ENCODE results near the gene TNFSF12. TPM values are rescaled to one million over a fixed set of nuclear protein-coding genes. Genes with fewer than 3 reads are reported as not detected.
A peak's percentile ranks its signal among the peaks of the same experiment; 100 is the strongest.

TNFSF12 gene
- polyA plus RNA-seq, 3 donors: 37.7 to 98.3 (median 50.2) TPM

DNA sequence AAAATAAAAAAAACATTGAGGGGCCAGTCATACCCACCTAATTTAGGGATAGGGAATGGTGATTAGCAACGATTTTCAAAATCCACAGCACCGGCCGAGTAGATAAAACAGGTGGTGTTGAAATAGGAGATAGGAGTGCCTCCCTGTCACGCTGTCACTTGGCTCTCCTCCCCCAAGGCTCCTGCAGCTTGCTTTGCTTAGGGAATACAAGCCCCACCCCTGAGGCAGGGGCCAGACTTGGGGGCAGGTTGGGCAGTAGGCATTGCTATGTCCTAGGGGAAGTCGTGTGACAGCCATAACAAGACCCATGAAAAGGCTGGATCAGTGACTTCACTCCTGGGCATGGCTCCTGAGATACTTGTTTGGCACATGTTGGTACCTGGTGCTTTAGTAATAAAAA lies 38.9 kb upstream of the TNFSF12 start:
- peaks cover 33% of the 10 kb centered on the region for H4K20me1 ChIP-seq (ENCODE audit: insufficient read depth, low read length)
- H3K27me3 Mint-ChIP-seq (ENCODE audit: low read depth in 3 of 3): peaks cover 0 to 2% (median 0%) of the 10 kb centered on the region in 3 donors
- peaks cover 7% of the 10 kb centered on the region for H3K4me1 Mint-ChIP-seq
- H2AFZ ChIP-seq (ENCODE audit: insufficient read depth, low read depth, low read length, poor library complexity, severe bottlenecking): no peak overlapping the region
- H3K9me3 Mint-ChIP-seq: no peaks in the 10 kb centered on the region
- H3K36me3 ChIP-seq (replicated peaks in 1 of 2; ENCODE audit: control insufficient read depth in 1 of 2, insufficient read depth in 2 of 2, low read length in 2 of 2): peaks cover 81 to 95% of the 10 kb centered on the region in 2 donors
- H3K9me3 ChIP-seq (replicated peaks in 1 of 2; ENCODE audit: control insufficient read depth in 1 of 2, insufficient read depth in 1 of 2, low read length in 2 of 2): no peaks in the 10 kb centered on the region
- no peaks in the 10 kb centered on the region for H3K79me2 ChIP-seq (ENCODE audit: insufficient read depth, low read length)
- H3K9ac ChIP-seq (ENCODE audit: insufficient read depth, low read length, poor library complexity, severe bottlenecking): no peak overlapping the region
- no peak overlapping the region for H3K27ac Mint-ChIP-seq
- no peak for DNase-seq
- no peak overlapping the region for H3K4me3 ChIP-seq (replicated peaks in 1 of 3; ENCODE audit: low read depth in 2 of 3, low read length in 3 of 3)
- H3K36me3 Mint-ChIP-seq: peaks cover 88 to 94% of the 10 kb centered on the region in 2 donors
- peaks cover 1 to 6% of the 10 kb centered on the region in 2 donors for H3K4me1 ChIP-seq (ENCODE audit: control insufficient read depth in 1 of 2, insufficient read depth in 2 of 2, low read length in 2 of 2)
- no peaks in the 10 kb centered on the region for H3K27me3 ChIP-seq (ENCODE audit: control insufficient read depth in 2 of 2, insufficient read depth in 2 of 2, low read length in 2 of 2)
- TF ChIP-seq, protein P1, sequence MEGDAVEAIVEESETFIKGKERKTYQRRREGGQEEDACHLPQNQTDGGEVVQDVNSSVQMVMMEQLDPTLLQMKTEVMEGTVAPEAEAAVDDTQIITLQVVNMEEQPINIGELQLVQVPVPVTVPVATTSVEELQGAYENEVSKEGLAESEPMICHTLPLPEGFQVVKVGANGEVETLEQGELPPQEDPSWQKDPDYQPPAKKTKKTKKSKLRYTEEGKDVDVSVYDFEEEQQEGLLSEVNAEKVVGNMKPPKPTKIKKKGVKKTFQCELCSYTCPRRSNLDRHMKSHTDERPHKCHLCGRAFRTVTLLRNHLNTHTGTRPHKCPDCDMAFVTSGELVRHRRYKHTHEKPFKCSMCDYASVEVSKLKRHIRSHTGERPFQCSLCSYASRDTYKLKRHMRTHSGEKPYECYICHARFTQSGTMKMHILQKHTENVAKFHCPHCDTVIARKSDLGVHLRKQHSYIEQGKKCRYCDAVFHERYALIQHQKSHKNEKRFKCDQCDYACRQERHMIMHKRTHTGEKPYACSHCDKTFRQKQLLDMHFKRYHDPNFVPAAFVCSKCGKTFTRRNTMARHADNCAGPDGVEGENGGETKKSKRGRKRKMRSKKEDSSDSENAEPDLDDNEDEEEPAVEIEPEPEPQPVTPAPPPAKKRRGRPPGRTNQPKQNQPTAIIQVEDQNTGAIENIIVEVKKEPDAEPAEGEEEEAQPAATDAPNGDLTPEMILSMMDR (IDR thresholded peaks at IDR 0.05): no peak
- WGBS (ENCODE audit: insufficient coverage): no CpG with 5 or more reads among the region's 5 CpGs
- intact Hi-C loops (cut with micrococcal nuclease): no loop called here
- no peak overlapping the region for H3K4me3 Mint-ChIP-seq
- H3K27ac ChIP-seq (ENCODE audit: low read depth in 1 of 2, low read length in 2 of 2): no peak overlapping the region
- H3K4me2 ChIP-seq (replicated peaks; ENCODE audit: extremely low read depth, low read length, poor library complexity, severe bottlenecking): no peak overlapping the region

DNA sequence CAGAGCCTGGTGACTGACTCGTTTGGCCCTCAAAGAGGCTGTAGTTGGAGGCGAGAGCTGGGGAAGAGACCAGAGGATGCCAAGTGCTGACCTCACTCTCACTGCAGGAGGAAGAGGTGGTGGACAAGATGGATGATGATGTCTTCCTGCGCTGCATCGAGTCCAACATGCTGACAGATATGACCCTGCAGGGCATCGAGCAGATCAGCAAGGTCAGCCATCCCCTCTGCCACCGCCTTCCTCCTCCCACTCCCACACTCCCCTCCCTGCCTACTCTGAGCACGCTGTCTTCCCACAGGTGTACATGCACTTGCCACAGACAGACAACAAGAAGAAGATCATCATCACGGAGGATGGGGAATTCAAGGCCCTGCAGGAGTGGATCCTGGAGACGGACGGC lies 37.8 kb upstream of the TNFSF12 start:
- Mint-ChIP-seq H3K27me3 (ENCODE audit: low read depth in 3 of 3) (peaks cover 0 to 4% (median 0%) of the 10 kb centered on the region in 3 donors), H3K4me1 (peaks cover 18% of the 10 kb centered on the region), H3K27ac (peak overlapping the region in 2 of 7 donors; percentile 13 to 65), H3K36me3 (peaks cover 78 to 83% of the 10 kb centered on the region in 2 donors), H3K9me3 (no peaks in the 10 kb centered on the region), H3K4me3 (no peak overlapping the region)
- no peak for DNase-seq
- H3K27me3 ChIP-seq (ENCODE audit: control insufficient read depth in 2 of 2, insufficient read depth in 2 of 2, low read length in 2 of 2): no peaks in the 10 kb centered on the region
- H3K79me2 ChIP-seq (ENCODE audit: insufficient read depth, low read length): no peaks in the 10 kb centered on the region
- H3K9me3 ChIP-seq (replicated peaks in 1 of 2; ENCODE audit: control insufficient read depth in 1 of 2, insufficient read depth in 1 of 2, low read length in 2 of 2): no peaks in the 10 kb centered on the region
- peaks cover 31% of the 10 kb centered on the region for H4K20me1 ChIP-seq (ENCODE audit: insufficient read depth, low read length)
- H3K36me3 ChIP-seq (replicated peaks in 1 of 2; ENCODE audit: control insufficient read depth in 1 of 2, insufficient read depth in 2 of 2, low read length in 2 of 2): peaks cover 70 to 85% of the 10 kb centered on the region in 2 donors
- H3K4me1 ChIP-seq (ENCODE audit: control insufficient read depth in 1 of 2, insufficient read depth in 2 of 2, low read length in 2 of 2): peaks cover 13 to 18% of the 10 kb centered on the region in 2 donors
- intact Hi-C loops (cut with micrococcal nuclease): no loop called here
- no peak overlapping the region for H2AFZ ChIP-seq (ENCODE audit: insufficient read depth, low read depth, low read length, poor library complexity, severe bottlenecking)
- H3K9ac ChIP-seq (ENCODE audit: insufficient read depth, low read length, poor library complexity, severe bottlenecking): no peak overlapping the region
- TF ChIP-seq, protein P1 (IDR thresholded peaks at IDR 0.05): no peak
- no peak overlapping the region for H3K27ac ChIP-seq (ENCODE audit: low read depth in 1 of 2, low read length in 2 of 2)
- H3K4me3 ChIP-seq (replicated peaks in 1 of 3; ENCODE audit: low read depth in 2 of 3, low read length in 3 of 3): no peak overlapping the region
- 98% methylated on average over 5 of the region's 10 CpGs for WGBS (ENCODE audit: insufficient coverage)
- H3K4me2 ChIP-seq (replicated peaks; ENCODE audit: extremely low read depth, low read length, poor library complexity, severe bottlenecking): no peak overlapping the region
